ENCODE results near the gene MAP3K9.

- TF ChIP-seq CTCF (IDR thresholded peaks at IDR 0.05) (no peak), POLR2A (IDR thresholded peaks at IDR 0.05) (no peak)
These were observed 67.8 kb downstream of the MAP3K9 start for GRCh38 chr14:70741482-70741881.

Data from lower leg skin (tissue), 3 donors.